Superior temporal gyrus (tissue), 1 donor: Measurements from ENCODE around the gene ZNF74.
A peak's percentile ranks its signal among the peaks of the same experiment; 100 is the strongest.

Experiments used
- DNase-seq: peaks from one replicate; pipeline ENCODE4 v3.0.0-alpha.2; 2016; ENCODE audit errors: extremely low spot score

Gene ZNF74

DNA sequence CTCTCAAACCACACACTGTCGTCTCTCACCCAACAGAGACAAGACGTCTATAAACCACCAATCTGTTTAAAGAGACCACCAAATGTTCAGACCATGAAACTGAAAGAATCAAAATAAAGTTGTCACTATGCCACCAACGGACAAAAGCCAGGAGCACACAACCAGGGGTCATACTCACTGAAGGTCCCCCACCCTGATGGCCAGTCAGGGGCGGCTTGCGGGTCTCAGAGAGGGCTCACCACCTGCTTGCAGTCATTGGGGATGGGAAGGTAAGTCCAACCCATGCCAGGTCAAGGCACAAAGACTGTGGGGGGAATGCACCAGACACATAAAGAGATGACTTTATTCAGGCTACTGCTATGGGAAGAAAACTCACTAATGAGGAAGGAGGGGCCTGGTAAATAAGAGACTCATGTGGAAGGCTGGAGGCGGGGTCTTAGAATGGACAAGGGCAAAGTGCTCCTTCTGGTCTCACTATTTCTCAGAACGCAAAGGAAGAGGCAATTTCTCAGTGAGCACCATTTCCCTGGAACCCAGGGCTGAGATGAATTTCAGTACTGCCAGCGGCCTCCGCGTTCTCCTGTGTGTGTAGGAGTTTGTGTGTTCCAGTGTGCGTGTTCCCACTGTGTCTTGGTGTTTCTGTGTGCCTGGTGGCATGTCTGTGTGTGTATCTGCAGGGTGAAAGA is 26.3 kb downstream of the ZNF74 start:
- no peak for DNase-seq

DNA sequence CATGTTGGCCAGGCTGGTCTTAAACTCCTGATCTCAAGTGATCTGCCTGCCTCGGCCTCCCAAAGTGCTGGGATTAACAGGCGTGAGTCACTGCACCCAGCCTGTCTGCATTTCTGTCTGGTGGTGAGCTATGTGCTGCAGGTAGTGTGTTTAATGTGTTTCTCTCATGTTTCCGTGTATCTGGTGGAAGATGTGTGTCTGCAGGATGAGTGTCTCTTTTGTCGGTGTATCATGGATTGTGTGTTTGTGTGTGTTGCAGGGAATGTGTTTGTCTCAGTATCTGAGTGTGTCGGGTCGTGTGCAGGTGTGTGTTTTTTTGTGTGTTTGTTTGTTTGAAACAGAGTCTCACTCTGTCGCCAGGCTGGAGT is 27.5 kb downstream of the ZNF74 start:
- no peak for DNase-seq

DNA sequence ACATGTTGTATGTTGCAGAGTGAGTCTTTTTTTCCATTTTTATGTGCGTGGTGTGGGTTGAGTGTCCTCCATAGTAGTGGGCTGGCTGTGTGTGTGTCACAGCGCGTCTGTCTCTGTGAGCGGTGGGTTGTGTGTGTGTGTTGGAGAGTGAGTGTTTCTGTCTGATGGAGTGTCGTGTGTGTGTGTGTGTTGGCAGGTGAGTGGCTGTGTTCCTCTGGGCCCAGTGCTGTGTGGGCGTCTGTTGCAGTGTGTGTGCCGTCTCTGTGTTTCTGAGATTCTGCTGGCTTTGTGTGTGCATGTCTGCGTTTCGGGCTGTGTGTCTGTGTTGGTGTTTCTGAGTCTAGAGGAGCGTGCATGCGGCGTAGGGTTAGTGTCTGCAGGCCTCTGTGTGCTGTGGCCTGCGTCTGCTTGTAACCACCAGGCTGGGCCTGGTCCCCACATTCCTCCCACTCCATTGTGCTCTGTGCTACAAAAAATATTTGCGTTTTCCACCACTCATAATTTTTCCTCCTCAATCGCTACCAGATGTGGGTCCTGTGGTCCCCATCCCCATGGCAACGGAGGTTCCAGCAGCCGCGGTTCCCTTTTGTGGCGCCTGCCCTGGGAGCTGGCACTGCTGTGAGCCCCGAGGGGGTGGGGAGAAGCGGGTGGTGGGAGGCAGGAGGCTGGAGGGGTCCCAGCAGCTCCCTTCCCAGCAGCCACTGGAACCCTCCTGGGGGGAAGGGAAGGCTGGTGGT is 28.5 kb downstream of the ZNF74 start:
- no peak for DNase-seq

DNA sequence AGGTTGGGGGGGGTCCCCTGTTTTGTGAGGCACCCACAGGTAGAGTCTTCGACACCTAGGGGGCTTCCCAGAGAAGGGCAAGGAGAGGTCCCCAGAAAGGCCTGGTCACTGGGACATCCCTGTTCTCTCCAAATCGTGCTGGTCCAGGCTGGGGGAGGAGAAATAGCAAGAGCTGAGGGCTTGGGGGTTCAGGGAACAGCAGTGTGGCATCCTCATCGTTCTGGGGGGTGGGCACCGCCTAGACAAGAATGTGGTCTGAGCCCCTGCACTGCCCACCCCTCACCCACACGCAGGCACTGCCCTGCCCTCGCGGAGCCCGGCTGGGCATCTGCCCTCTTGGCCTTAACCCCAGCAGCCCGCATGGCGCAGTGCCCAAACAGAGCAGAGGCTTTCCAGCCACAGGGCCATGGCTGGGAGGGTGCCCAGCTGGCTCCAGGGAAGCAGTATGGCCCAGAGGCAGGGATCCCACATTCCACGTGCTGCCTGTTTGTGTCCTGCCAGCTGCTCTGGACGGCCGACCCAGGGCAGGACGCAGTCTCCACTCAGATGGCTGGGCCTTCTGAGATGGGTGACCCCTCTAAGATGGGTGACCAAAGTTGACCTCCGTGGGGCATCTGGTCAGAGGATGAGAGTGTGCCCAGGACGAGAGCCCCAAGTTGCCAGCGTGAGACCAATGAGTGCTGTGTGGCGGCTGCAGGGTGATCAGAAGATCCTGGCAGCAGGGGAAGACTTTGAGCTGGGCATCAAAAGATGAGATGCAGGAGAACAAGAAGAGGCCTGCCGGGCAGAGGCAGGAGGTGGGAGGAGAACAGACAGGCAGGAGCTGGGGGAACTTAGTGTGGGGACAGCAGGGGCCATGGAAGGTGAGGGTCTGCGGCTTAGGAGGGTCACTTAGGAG is 29.3 kb downstream of the ZNF74 start:
- DNase-seq: peak; percentile 89

DNA sequence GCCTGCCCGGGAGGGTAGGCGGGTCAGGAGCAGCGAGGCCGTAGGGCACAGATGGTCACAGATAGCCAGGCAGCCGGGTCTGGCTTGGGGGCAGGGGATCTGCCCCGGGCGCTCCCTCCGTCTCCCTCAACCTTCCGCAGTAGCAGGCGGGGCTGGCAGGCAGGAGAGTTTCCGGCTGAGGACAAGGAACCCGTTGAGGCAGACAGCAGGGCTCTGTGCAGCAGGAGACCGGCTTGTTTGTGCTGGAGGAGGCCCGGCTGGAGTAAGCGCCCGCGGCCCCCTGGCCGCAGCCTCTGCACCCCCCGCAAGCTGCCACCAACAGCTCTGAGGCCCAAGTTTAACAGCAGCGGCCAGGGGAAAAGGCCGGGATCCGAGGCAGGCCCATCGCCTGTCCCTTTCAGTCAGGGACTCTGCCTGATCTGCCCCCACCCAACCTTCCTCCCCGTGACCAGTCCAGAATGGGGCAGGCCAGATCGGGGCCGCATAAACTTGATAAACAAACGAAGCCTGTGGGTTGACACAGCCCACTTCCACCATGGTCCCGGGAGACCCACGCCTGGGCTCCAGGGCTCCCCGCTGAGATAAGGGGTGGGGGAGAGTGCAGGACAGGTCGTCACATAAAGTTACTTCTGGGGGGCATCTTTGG is 30.1 kb downstream of the ZNF74 start:
- DNase-seq: no peak

DNA sequence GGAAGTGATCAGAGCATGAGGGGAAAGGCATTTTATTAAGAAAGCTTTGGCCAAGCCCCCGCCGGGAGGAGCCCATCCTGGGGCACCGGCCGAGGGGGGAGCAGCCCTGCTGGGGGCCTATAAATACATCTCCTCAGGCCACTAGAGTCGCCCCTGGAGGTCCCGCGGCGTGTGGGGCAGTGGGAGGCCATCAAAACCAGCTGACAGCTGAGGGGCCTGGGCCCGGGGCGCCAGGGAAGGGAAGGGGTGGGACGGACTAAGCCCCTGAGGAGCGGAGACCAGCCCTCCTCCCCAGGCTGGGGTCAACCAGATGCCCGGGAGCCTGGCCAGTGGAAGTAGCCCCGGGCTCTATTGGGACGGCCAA is 30.6 kb downstream of the ZNF74 start:
- no peak for DNase-seq

DNA sequence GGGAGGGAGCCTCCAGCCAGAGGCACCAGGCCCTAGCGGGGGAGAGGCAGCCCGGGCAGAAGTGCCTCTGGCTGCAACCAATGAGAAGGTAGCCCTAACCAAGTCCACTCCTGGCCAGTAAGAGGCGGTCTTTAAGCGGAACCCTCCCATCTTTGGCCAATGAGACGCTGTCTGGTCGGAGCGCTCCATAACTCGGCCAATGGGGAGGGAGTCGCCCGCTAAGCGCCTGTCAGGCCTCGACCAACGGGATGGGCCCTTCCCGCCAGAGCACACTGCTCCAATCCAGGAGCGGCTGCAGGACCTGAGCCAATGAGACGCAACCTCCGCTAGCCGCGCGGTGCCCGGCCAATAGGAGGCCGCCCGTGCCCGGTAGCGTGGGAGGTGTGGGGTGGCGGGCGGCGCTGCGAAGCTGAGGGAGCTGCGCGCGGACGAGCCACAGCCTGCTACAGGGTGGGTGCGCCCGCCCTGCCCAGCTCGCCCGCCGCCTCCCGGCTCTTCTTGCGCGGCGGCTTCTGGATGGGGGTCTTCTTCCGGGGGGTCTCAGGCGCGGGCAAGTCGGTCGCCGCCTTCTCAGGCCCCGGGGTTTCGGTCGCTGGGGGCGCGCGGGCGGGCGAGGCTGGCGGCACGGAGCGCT is 31.1 kb downstream of the ZNF74 start:
- peak; percentile 53 for DNase-seq

DNA sequence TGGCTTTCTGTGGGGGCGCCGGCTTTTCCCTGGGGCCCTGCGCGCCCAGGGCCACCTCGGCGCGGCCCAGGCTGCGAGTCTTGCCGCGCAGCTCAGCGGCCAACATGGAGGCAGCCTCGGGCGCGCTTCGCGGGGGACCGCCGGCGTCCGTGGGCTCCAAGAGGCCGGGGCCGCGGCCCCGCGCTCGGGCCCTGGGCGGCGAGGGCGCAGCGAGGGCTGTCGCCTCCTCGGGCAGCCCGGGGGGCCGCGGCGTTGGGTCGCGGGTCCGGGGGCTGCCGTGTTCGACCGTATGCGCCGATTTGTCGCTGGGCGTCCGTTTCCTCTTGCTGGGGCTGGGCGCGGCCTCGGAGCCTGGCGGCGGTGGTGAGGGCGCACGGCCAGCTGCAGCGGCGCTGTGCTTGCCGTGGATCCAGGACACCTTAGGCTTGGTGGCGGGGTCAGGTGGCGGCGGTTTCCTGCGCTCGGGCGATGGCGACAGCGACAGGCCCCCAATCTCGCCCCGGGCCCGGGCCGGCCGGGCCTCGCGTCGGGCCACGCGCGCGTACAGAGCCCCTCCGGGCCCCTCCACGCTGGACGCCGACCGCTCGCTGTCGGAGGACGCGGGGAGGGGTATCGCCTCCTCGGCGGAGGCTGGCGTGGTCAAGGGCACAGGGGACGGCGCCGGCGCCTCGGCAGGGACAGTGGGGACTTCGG is 31.8 kb downstream of the ZNF74 start:
- no peak for DNase-seq

DNA sequence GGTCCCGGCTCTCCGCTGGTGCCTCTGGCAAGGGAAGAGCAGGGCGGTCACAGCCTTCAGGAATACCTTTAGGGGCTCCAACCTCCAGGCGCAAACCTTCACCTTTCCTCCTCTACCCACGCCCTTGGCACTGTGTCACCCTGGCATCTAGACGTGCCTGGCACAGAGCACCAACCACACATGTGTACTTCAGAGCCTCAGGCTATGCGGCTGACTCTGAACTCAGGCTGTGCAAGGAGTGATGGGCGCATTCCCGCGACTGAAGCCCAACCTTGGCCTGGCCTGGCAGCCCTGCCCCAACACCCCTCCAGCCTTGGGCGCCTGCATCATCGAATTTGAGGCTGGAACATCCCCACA is 32.3 kb downstream of the ZNF74 start:
- DNase-seq: no peak

DNA sequence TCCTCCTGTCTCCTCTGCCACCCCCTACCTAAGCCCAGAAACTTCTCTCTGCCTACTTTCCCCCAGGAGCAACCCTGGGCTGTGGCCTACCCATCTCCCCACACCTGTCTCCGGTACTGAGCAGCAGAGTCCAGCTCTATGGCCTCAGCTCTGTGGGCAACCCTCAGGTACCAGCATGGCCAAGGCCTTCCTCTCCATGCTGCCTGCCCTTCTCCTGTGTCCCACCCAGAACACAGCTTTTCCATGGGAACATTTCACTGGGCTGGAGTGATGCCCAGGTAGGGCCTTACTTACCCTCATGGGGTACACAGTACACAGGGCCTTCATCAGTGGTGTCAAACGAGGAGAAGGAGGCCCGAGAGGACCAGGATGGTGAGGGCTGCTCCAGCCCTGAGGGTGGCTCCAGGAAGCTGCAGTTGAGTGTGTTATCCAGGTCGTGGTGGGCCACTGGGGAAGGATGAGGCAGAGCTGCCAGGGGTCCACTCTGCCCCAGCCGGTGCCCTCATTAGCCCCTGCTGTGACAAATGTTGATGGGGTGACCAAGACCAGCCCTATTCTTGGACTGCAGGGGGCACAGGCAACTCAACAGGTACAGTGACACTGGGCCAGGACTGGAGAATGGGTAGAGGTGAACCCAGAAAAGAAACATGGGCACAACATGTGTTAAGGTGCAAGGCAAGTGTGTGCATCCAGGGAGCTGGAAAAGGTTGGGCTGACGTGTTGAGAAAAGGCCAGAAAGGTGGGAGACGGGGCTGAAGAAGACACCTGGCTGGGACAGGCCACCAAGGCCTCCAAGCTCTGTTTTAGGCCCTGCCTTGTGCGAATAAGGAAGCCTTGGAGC is 33.4 kb downstream of the ZNF74 start:
- DNase-seq: no peak

DNA sequence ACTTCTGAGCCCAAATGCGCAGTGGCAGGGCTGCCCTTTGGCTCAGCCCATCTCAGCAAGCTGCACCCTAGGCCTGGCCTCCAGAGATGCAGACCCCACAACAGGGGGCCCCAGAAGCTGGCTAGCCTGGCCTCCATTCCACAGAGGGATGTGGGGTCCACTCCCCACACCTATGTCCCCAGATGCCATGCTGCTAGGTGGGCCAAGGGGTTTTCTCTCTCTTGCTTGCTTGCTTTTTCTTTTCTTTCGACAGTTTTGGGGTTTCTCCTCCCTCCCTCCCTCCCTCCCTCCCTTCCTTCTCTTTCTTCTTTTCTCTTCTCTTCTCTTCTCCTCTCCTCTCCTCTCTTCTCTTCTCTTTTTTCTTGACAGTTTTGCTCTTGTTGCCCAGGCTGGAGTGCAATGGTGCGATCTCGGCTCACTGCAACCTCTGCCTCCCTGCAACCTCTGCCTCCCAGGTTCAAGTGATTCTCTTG is 34.0 kb downstream of the ZNF74 start:
- DNase-seq: no peak

DNA sequence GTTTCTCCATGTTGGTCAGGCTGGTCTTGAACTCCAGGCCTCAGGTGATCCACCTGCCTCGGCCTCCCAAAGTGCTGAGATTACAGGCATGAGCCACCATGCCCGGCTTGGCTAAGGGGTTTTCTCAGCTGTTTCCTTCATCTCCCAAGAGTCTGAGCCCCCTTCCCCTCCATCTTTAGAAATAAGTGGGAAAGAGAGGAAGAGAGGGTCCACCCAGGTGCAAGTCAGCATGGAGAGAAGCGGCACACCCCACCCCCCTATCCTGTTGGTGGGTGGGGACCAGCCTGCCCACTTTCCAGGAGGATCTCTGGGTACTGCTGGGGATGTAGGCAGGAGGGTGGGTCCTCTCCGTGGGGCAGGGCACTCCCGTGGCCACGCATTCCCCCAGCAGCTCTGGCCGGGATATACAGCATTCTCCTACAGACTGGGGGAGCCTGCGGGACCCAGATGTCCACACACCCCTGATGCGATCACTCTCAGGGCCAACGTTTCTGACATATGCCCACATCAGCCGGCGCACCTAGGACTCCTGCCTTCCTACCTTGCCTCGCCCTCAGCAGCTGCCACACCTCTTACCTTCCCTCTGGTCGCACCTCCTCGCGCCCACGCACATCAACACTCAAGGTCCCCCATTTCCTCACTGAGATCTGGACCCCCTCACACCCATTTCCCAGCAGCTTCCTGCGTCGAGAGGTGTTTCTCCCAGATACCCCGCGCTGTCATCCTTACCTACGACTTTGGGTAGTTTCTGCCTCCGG is 34.7 kb downstream of the ZNF74 start:
- DNase-seq: no peak

DNA sequence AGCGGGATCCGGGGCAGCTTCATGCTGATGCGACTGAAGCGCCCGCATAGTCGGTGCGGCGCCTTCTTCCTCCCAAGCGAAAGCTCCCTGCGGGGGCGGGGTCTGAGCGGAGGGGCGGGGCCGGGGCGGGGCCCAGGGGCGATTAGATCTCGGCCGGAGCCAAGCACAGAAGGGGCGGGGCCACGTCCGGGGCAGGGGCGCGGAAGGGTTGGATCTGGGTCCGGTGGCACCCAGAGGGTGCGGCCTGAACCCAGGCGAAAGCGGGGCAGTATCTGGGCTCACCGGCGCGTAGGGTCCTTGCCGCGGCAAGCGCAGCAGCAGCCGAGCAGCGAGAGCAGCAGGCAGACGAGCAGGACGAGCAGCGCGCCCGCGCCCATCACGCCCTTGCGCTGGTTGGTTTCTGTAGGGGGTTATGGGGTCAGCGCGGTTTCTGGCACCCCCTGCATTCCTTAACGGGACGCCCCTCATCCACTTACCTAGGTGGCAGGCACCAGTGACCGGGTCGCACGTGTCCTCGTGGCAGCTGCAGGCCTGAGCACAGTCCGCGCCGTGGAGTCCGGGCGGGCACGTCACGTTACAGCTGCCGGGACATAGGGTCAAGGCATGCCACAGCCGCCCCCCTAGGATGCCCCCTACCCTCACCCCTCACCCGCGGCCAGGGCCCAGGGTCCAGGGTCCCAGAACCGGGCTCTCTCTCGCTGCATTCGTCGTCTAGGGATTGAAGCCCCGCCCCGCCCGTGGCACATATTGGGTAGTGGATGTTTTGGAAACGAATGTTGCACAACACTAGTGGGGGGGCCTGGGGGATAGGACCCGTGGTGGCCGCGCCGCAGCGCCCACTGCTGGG is 35.5 kb downstream of the ZNF74 start:
- DNase-seq: no peak

DNA sequence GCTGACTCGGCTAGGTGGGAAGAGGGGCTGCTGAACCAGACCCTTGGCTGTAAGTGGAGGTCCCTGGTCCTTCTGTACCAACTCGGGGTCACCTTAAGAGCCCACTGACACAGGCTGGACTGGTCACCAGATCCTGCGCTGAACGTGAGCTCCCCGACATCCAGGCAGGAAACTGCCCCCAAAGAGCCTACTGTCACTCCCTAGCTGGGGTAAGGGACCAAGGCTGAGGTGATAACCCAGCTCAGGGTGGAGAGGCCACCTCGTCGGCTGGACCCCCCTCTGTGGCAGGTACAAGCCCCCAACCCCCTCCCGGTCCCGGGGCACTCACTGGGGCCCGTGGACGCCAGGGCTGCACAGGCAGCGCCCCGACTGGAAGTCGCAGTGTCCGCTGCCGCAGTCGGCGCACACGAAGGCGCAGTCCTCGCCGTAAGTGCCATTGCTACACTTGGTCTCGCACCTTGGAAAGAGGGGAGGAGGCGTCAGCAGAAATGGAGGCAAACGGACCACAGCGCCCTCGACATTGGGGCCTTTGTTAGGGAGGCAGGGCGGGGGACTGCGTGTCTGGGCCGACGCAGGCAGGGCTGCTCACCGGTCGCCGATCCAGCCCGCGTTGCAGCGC is 36.3 kb downstream of the ZNF74 start:
- DNase-seq: no peak

DNA sequence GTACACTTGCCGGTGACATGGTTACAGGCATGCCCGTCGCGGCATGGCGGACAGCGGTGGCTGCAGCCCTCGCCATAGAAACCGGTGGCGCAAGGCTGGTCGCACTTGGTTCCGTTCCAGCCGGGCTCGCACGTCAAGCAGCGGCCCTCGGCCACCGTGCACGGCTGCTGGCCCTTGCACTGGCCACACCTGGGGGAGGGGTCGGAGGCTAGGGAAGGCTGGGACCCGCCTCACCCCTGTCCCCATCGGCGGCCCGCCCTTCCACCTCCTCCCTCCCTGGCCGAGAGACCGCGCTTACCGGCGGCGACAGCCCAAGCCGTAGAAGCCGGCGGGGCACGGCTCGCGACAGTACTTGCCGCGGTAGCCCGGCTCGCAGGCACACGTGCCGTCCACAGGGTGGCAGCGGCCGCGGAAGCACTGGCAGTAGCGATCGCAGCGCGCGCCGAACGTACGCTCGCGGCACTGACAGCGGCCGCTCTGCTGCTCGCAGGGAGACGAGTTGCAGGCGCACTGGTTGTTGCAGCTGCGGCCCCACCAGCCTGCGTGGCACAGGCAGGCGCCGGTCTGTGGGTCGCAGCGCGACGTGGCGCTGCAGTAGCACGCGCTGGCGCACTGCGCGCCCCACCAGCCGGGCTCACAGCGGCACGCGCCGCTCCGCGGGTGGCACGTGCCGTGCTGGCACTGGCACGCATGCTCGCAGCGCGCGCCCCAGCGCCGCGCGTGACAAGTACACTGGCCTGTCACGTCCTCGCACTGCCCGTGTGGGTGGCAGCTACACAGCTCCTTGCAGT is 37.0 kb downstream of the ZNF74 start:
- DNase-seq: no peak

DNA sequence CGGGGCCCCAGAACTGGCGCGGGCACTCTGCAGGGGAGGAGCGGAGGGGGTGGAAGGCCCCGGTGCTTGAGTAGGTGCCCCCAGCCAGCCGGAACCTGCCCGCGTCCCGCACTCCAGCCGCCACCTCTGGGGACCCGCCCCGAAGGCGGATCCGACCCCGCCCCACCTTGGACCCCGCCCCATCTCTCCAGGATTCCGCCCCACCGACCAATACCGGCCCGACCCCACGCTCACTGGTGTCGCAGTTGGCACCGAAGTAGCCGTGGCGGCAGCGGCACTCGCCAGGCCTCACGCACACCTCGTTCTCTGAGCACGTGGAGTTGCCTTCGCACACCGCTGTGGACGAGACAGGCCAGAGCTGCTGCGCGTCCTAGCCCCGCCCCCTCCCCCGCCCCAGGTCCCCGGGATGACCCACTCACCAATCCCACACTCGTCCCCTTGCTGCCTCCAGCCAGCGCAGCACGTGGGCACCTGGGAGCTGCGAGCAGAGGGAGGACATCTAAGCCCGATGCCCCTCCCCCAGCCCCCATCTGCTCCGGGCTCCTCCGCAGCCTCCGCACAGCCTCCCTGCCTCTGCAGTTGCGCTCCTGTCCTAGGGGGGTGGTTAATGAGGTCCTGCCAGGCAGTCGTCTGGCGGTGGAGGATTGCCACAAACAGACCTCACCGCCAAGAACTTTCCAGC is 37.7 kb downstream of the ZNF74 start:
- DNase-seq: no peak
